Trophoblast cell (in vitro differentiated cells and primary cell): ENCODE data around the gene CD274.

Experiments
- DNase-seq, 2 donors: peaks; one replicate each; pipeline ENCODE4 v3.0.0-alpha.2; 2016
- H2AFZ ChIP-seq: 2 replicates; pipeline ENCODE4 v1.6.1; 2013; ENCODE audit warnings: low read length, moderate library complexity, mild to moderate bottlenecking; ENCODE audit not compliant: insufficient read depth, poor library complexity
- H2AK5ac ChIP-seq: 2 replicates; pipeline ENCODE4 v1.6.1; 2013; ENCODE audit warnings: mild to moderate bottlenecking, low read length
- H2BK120ac ChIP-seq: 2 replicates; pipeline ENCODE4 v1.6.1; 2013; ENCODE audit warnings: low read length, mild to moderate bottlenecking, moderate library complexity; ENCODE audit not compliant: insufficient read depth, poor library complexity
- H2BK12ac ChIP-seq: 2 replicates; pipeline ENCODE4 v1.6.1; 2013; ENCODE audit warnings: mild to moderate bottlenecking, low read length, moderate library complexity
- H2BK5ac ChIP-seq: 2 replicates; pipeline ENCODE4 v1.6.1; 2013; ENCODE audit warnings: low read length, low read depth, moderate library complexity, mild to moderate bottlenecking; ENCODE audit not compliant: poor library complexity
- H3K14ac ChIP-seq: 2 replicates; pipeline ENCODE4 v1.6.1; 2013; ENCODE audit warnings: mild to moderate bottlenecking, low read length
- H3K18ac ChIP-seq: 2 replicates; pipeline ENCODE4 v1.6.1; 2013; ENCODE audit warnings: mild to moderate bottlenecking, low read length
- H3K23ac ChIP-seq: 2 replicates; pipeline ENCODE4 v1.6.1; 2013; ENCODE audit warnings: low read length
- H3K27ac ChIP-seq: 2 replicates; pipeline ENCODE4 v1.5.1; 2013; ENCODE audit warnings: low read depth, mild to moderate bottlenecking, inconsistent platforms, low read length, moderate library complexity
- H3K27me3 ChIP-seq: 2 replicates; pipeline ENCODE4 v1.6.1; 2013; ENCODE audit warnings: inconsistent platforms, mild to moderate bottlenecking, low read length, moderate library complexity; ENCODE audit not compliant: insufficient read depth
- H3K36me3 ChIP-seq, 2 experiments: 1 replicate in 1 of 2; 2 replicates in 1 of 2; pipeline ENCODE4 v1.6.1; 2013; ENCODE audit warnings: low read length in 2 of 2, mild to moderate bottlenecking in 2 of 2, moderate library complexity in 1 of 2; ENCODE audit not compliant: insufficient read depth in 2 of 2, control insufficient read depth in 1 of 2
- H3K4ac ChIP-seq: 2 replicates; pipeline ENCODE4 v1.6.1; 2013; ENCODE audit warnings: low read depth, mild to moderate bottlenecking, low read length, moderate library complexity
- H3K4me1 ChIP-seq, 2 experiments: 1 replicate in 1 of 2; 2 replicates in 1 of 2; pipeline ENCODE4 v1.6.1; 2013; ENCODE audit warnings: low read length in 2 of 2, mild to moderate bottlenecking in 2 of 2, moderate library complexity in 1 of 2; ENCODE audit not compliant: insufficient read depth in 2 of 2, control insufficient read depth in 1 of 2
- H3K4me2 ChIP-seq: 2 replicates; pipeline ENCODE4 v1.6.1; 2013; ENCODE audit warnings: inconsistent platforms, mild to moderate bottlenecking, low read length, moderate library complexity
- H3K4me3 ChIP-seq: 2 replicates; pipeline ENCODE4 v1.5.1; 2013; ENCODE audit warnings: mild to moderate bottlenecking, low read depth, low read length, inconsistent platforms
- H3K79me1 ChIP-seq: one replicate; pipeline ENCODE4 v1.6.1; 2013; ENCODE audit warnings: low read length
- H3K79me2 ChIP-seq: 2 replicates; pipeline ENCODE4 v1.6.1; 2013; ENCODE audit warnings: low read length, mild to moderate bottlenecking; ENCODE audit not compliant: control insufficient read depth, insufficient read depth, poor library complexity
- H3K9ac ChIP-seq: 2 replicates; pipeline ENCODE4 v1.6.1; 2013; ENCODE audit warnings: mild to moderate bottlenecking, low read length
- H3K9me3 ChIP-seq: 2 replicates; pipeline ENCODE4 v1.6.1; 2013; ENCODE audit warnings: low read depth, mild to moderate bottlenecking, control low read depth, inconsistent platforms, low read length; ENCODE audit not compliant: insufficient read depth
- H4K12ac ChIP-seq: 2 replicates; pipeline ENCODE4 v1.6.1; 2013; ENCODE audit warnings: low read depth, mild to moderate bottlenecking, low read length, moderate library complexity
- H4K8ac ChIP-seq: 2 replicates; pipeline ENCODE4 v1.6.1; 2013; ENCODE audit warnings: low read depth, mild to moderate bottlenecking, low read length, moderate library complexity
- H4K91ac ChIP-seq: one replicate; pipeline ENCODE4 v1.6.1; 2013; ENCODE audit warnings: low read depth, mild to moderate bottlenecking, low read length, moderate library complexity
- WGBS: extraction: QIAGEN DNeasy Blood & Tissue Kit; methylation state at CpG from one replicate; pipeline ENCODE4 v1.1.7; 2013; ENCODE audit warnings: missing lambda C conversion rate; ENCODE audit not compliant: insufficient read length, insufficient coverage; ENCODE audit errors: extremely low coverage; 5-methylcytosine and 5-hydroxymethylcytosine counted together

CD274 gene

GRCh38 chr9:5452286-5452609, 1.9 kb downstream of the CD274 start:
- WGBS: no CpG with 5 or more reads among the region's 1 CpG
- Histone ChIP-seq H4K12ac (no peak overlapping the region), H2BK12ac (no peak overlapping the region), H3K79me1 (peaks cover 4% of the 10 kb centered on the region), H3K4me3 (no peak overlapping the region), H3K36me3 (no peaks in the 10 kb centered on the region), H2AK5ac (no peak overlapping the region), H3K9me3 (no peaks in the 10 kb centered on the region), H3K23ac (no peak overlapping the region), H3K4me1 (peaks cover 0 to 5% of the 10 kb centered on the region in 2 experiments), H3K18ac (no peak overlapping the region), H2BK120ac (no peak overlapping the region), H3K4me2 (no peak overlapping the region), H4K91ac (no peak overlapping the region), H3K27ac (no peak overlapping the region), H3K9ac (no peak overlapping the region), H4K8ac (no peak overlapping the region), H2BK5ac (no peak overlapping the region), H3K79me2 (peaks cover 2% of the 10 kb centered on the region), H3K14ac (no peak overlapping the region), H3K4ac (no peak overlapping the region), H3K27me3 (no peaks in the 10 kb centered on the region), H2AFZ (no peak overlapping the region)
- DNase-seq: no peak

DNA sequence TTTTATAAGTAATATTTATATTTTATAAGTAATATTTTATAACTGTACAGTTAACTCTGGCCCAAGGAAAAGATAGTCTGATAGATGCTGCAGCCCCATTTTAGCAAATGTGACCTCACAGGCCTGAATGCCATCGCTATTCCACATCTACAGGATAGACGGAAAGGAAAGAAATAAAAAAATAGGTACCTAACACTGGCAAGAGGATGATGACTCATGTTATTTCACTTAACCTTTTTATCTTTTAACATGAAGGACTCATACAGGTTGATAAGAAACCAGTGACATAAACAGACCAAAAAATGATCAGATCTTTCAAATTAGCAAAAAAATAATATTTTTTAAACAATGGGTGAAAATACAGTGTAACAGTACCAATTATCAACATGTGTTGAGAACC, 2.7 kb downstream of the CD274 start:
- no peak overlapping the region for H2BK5ac ChIP-seq
- no peak overlapping the region for H3K18ac ChIP-seq
- peak in 1 of 2 donors; percentile 18 for DNase-seq
- no peak overlapping the region for H2BK120ac ChIP-seq
- no peak overlapping the region for H3K14ac ChIP-seq
- H4K8ac ChIP-seq: no peak overlapping the region
- H3K36me3 ChIP-seq: no peaks in the 10 kb centered on the region
- H3K27me3 ChIP-seq: no peaks in the 10 kb centered on the region
- no CpG with 5 or more reads among the region's 2 CpGs for whole genome bisulfite sequencing
- H2BK12ac ChIP-seq: no peak overlapping the region
- H3K79me1 ChIP-seq: peaks cover 2% of the 10 kb centered on the region
- H4K91ac ChIP-seq: no peak overlapping the region
- H3K9ac ChIP-seq: no peak overlapping the region
- no peaks in the 10 kb centered on the region for H3K9me3 ChIP-seq
- H3K4ac ChIP-seq: no peak overlapping the region
- H3K4me1 ChIP-seq: peaks cover 0 to 5% of the 10 kb centered on the region in 2 experiments
- H3K27ac ChIP-seq: no peak overlapping the region
- H3K4me2 ChIP-seq: no peak overlapping the region
- H2AFZ ChIP-seq: no peak overlapping the region
- H3K23ac ChIP-seq: no peak overlapping the region
- H4K12ac ChIP-seq: no peak overlapping the region
- peaks cover 2% of the 10 kb centered on the region for H3K79me2 ChIP-seq
- H2AK5ac ChIP-seq: no peak overlapping the region
- no peak overlapping the region for H3K4me3 ChIP-seq

DNA sequence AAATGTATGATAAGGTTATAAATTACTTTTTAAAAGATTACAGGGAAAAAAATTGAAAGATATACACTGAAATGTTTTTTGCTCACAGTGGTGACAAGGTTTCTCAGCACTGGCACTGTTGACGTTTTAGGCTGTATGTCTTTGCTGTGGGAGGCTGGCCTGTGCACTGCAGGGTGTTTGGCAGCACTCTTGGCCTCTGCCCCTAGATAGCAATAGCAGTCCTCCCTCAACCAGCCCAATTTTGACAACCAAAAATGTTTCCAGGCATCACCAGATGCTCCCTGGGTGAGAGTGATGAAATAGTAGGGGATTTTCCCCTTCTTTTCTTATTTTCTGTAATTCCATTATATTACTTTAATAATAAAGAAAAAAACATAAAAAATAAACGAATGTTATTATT, 3.3 kb downstream of the CD274 start:
- no peak overlapping the region for H3K14ac ChIP-seq
- H3K79me2 ChIP-seq: peaks cover 2% of the 10 kb centered on the region
- H2AK5ac ChIP-seq: no peak overlapping the region
- no peaks in the 10 kb centered on the region for H3K27me3 ChIP-seq
- H3K4ac ChIP-seq: peak overlapping the region; percentile 75
- peaks cover 2% of the 10 kb centered on the region for H3K79me1 ChIP-seq
- no peak overlapping the region for H3K27ac ChIP-seq
- peak overlapping the region; percentile 33 for H2BK120ac ChIP-seq
- no peak overlapping the region for H3K23ac ChIP-seq
- no peak overlapping the region for H3K9ac ChIP-seq
- no peaks in the 10 kb centered on the region for H3K36me3 ChIP-seq
- H3K4me3 ChIP-seq: no peak overlapping the region
- WGBS: no CpG with 5 or more reads among the region's 2 CpGs
- peak overlapping the region; percentile 58 for H2BK12ac ChIP-seq
- H4K12ac ChIP-seq: peak overlapping the region; percentile 54
- no peak overlapping the region for H4K91ac ChIP-seq
- H2AFZ ChIP-seq: no peak overlapping the region
- DNase-seq: no peak
- peak overlapping the region; percentile 53 for H3K18ac ChIP-seq
- H3K4me1 ChIP-seq: peaks cover 0 to 5% of the 10 kb centered on the region in 2 experiments
- H2BK5ac ChIP-seq: peak overlapping the region; percentile 40
- H3K4me2 ChIP-seq: no peak overlapping the region
- no peaks in the 10 kb centered on the region for H3K9me3 ChIP-seq
- no peak overlapping the region for H4K8ac ChIP-seq

DNA sequence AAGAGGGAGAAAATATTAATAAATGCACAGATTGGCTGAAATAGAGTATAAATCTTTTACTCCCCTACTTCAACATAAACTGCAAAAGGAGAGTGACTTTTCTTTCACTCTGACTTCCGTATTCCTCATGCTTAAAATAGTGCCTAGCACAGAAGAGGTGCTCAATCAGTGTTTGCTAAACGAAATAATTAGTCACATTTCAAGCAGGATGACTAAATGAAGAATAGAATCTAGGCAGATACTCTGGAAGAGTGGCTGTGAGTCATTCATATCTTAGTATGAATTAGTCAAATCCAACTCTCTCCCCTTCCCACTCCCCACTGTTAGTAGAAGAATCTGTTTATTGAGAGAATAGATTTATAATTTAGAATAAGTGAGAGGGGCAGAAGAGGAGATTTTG, 4.8 kb downstream of the CD274 start:
- no peak overlapping the region for H4K91ac ChIP-seq
- no peak overlapping the region for H2BK5ac ChIP-seq
- no peak overlapping the region for H3K4ac ChIP-seq
- no peak overlapping the region for H2AK5ac ChIP-seq
- H2BK12ac ChIP-seq: no peak overlapping the region
- peaks cover 0 to 2% of the 10 kb centered on the region in 2 experiments for H3K36me3 ChIP-seq
- DNase-seq: peak in 1 of 2 donors; percentile 60
- H3K23ac ChIP-seq: no peak overlapping the region
- H2AFZ ChIP-seq: no peak overlapping the region
- H3K4me1 ChIP-seq: peaks cover 0 to 2% of the 10 kb centered on the region in 2 experiments
- no peak overlapping the region for H3K9ac ChIP-seq
- WGBS: no CpG with 5 or more reads among the region's 2 CpGs
- H3K27me3 ChIP-seq: no peaks in the 10 kb centered on the region
- H4K12ac ChIP-seq: no peak overlapping the region
- H3K9me3 ChIP-seq: no peaks in the 10 kb centered on the region
- H2BK120ac ChIP-seq: no peak overlapping the region
- H3K18ac ChIP-seq: no peak overlapping the region
- H3K14ac ChIP-seq: no peak overlapping the region
- H3K79me2 ChIP-seq: peaks cover 2% of the 10 kb centered on the region
- H3K79me1 ChIP-seq: peaks cover 2% of the 10 kb centered on the region
- no peak overlapping the region for H3K4me2 ChIP-seq
- no peak overlapping the region for H3K4me3 ChIP-seq
- H4K8ac ChIP-seq: no peak overlapping the region
- no peak overlapping the region for H3K27ac ChIP-seq
